ENCODE data around the gene ADPRM. TPM values are rescaled to one million over a fixed set of nuclear protein-coding genes. Genes with fewer than 3 reads are reported as not detected.

Gene ADPRM
- total RNA-seq, 2 donors from 2014 or later = 6.8 to 8.9 TPM

DNA sequence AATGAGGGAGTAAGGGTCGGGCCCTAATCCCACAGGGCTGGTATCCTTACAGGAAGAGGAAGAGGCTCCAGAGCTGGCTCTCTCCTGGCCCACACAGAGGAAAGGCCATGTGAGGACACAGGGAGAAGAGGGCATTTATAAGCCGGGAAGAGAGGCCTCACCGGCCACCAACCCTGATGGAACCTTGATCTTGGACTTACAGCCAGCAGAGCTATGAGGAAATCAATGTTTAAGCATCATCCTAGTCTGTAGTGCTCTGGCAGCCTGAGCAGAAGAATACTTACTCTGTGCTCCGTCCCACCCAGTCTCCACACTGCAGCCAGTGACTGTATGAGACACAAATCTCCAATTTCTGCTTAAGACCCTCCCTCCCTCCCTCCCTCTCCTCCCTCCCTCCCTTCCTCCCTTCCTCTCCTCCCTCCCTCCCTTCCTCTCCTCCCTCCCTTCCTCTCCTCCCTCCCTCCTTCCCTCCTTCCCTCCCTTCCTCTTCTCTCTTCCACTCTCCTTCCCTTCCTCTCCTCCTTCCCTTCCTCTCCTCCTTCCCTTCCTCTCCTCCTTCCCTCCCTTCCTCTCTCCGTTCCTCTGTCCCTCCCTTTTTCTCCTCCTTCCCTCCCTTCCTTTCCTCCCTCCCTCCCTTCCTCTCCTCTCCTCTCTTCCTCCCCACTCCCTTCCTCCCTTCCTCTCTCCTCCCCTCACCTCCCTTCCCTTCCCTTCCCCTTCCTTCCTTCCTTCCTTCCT, 41.3 kb downstream of the ADPRM start:
- no peak overlapping the region for H3K27ac ChIP-seq (ENCODE audit: low read depth, low read length)
- no peak overlapping the region for H3K4me3 ChIP-seq (ENCODE audit: low read length)
- no peak overlapping the region for H3K9ac ChIP-seq (ENCODE audit: extremely low read depth, low read length, poor library complexity, severe bottlenecking)
- no peaks in the 10 kb centered on the region for H3K27me3 ChIP-seq (ENCODE audit: control insufficient read depth, insufficient read depth, low read length, poor library complexity, severe bottlenecking)
- TF ChIP-seq, protein P1, sequence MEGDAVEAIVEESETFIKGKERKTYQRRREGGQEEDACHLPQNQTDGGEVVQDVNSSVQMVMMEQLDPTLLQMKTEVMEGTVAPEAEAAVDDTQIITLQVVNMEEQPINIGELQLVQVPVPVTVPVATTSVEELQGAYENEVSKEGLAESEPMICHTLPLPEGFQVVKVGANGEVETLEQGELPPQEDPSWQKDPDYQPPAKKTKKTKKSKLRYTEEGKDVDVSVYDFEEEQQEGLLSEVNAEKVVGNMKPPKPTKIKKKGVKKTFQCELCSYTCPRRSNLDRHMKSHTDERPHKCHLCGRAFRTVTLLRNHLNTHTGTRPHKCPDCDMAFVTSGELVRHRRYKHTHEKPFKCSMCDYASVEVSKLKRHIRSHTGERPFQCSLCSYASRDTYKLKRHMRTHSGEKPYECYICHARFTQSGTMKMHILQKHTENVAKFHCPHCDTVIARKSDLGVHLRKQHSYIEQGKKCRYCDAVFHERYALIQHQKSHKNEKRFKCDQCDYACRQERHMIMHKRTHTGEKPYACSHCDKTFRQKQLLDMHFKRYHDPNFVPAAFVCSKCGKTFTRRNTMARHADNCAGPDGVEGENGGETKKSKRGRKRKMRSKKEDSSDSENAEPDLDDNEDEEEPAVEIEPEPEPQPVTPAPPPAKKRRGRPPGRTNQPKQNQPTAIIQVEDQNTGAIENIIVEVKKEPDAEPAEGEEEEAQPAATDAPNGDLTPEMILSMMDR (conservative IDR thresholded peaks at IDR 0.05) = no peak
- H3K4me1 Mint-ChIP-seq = peaks cover 2% of the 10 kb centered on the region
- H3K4me3 Mint-ChIP-seq = no peak overlapping the region
- H3K9me3 Mint-ChIP-seq = no peaks in the 10 kb centered on the region
- WGBS, 2 experiments (ENCODE audit: insufficient coverage in 1 of 2, insufficient read length in 1 of 2) = 81 to 84% methylated on average over 3 to 5 of the region's 5 CpGs
- H3K36me3 Mint-ChIP-seq (ENCODE audit: low read depth) = no peaks in the 10 kb centered on the region
- peaks cover 4% of the 10 kb centered on the region for H3K27me3 Mint-ChIP-seq (ENCODE audit: insufficient read depth)
- peak; percentile 32 for DNase-seq
- H3K36me3 ChIP-seq (ENCODE audit: control insufficient read depth, insufficient read depth, low read length) = no peaks in the 10 kb centered on the region
- H3K9me3 ChIP-seq (ENCODE audit: control insufficient read depth, low read length) = no peaks in the 10 kb centered on the region
- H3K27ac Mint-ChIP-seq = no peak overlapping the region
- no peaks in the 10 kb centered on the region for H3K4me1 ChIP-seq (ENCODE audit: control insufficient read depth, insufficient read depth, low read length)

DNA sequence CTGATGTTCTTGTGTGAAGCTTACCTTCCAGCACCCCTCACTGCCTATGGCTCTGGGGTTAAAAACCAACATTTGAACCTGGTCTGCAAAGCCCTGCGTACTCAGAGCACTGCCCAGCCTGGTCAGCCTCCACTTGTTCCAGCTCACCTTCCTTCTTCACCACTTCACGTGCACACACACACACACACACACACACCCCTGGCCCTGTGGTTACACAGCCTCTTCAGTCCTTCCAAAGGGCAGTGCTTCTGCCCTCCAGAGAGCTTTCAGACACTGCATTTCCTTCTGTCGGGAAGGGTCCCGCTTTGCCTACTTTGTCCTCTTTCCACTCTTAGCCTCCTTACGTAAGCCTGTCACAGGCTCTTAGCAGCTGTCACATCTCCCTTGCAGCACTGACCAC, 42.0 kb downstream of the ADPRM start:
- TF ChIP-seq, protein P1 (conservative IDR thresholded peaks at IDR 0.05) = no peak
- Histone ChIP-seq H3K9me3 (ENCODE audit: control insufficient read depth, low read length) (no peaks in the 10 kb centered on the region), H3K36me3 (ENCODE audit: control insufficient read depth, insufficient read depth, low read length) (no peaks in the 10 kb centered on the region), H3K4me3 (ENCODE audit: low read length) (no peak overlapping the region), H3K9ac (ENCODE audit: extremely low read depth, low read length, poor library complexity, severe bottlenecking) (no peak overlapping the region), H3K27ac (ENCODE audit: low read depth, low read length) (no peak overlapping the region), H3K4me1 (ENCODE audit: control insufficient read depth, insufficient read depth, low read length) (no peaks in the 10 kb centered on the region), H3K27me3 (ENCODE audit: control insufficient read depth, insufficient read depth, low read length, poor library complexity, severe bottlenecking) (no peaks in the 10 kb centered on the region)
- DNase-seq = no peak
- 91 to 96% methylated on average over 4 to 5 of the region's 5 CpGs for WGBS, 2 experiments (ENCODE audit: insufficient coverage in 1 of 2, insufficient read length in 1 of 2)
- Mint-ChIP-seq H3K27ac (no peak overlapping the region), H3K9me3 (no peaks in the 10 kb centered on the region), H3K27me3 (ENCODE audit: insufficient read depth) (peaks cover 4% of the 10 kb centered on the region), H3K36me3 (ENCODE audit: low read depth) (no peaks in the 10 kb centered on the region), H3K4me1 (peaks cover 2% of the 10 kb centered on the region), H3K4me3 (no peak overlapping the region)

- Mint-ChIP-seq H3K4me1 (peaks cover 2% of the 10 kb centered on the region), H3K27me3 (ENCODE audit: insufficient read depth) (peaks cover 4% of the 10 kb centered on the region)
Observed at GRCh38 chr17:10741416-10742135, 44.2 kb downstream of the ADPRM start.

More at GRCh38 chr17:10741416-10742135, 44.2 kb downstream of the ADPRM start:
- H3K4me1 ChIP-seq (ENCODE audit: control insufficient read depth, insufficient read depth, low read length) = no peaks in the 10 kb centered on the region
- WGBS, 2 experiments (ENCODE audit: insufficient coverage in 1 of 2, insufficient read length in 1 of 2) = 86 to 92% methylated on average over 4 to 10 of the region's 10 CpGs
- H3K4me3 ChIP-seq (ENCODE audit: low read length) = no peak overlapping the region
- no peaks in the 10 kb centered on the region for H3K27me3 ChIP-seq (ENCODE audit: control insufficient read depth, insufficient read depth, low read length, poor library complexity, severe bottlenecking)
- H3K27ac Mint-ChIP-seq = no peak overlapping the region
- no peaks in the 10 kb centered on the region for H3K36me3 ChIP-seq (ENCODE audit: control insufficient read depth, insufficient read depth, low read length)
- H3K9me3 ChIP-seq (ENCODE audit: control insufficient read depth, low read length) = no peaks in the 10 kb centered on the region
- no peak overlapping the region for H3K4me3 Mint-ChIP-seq
- H3K27ac ChIP-seq (ENCODE audit: low read depth, low read length) = no peak overlapping the region
- no peaks in the 10 kb centered on the region for H3K9me3 Mint-ChIP-seq
- H3K9ac ChIP-seq (ENCODE audit: extremely low read depth, low read length, poor library complexity, severe bottlenecking) = no peak overlapping the region
- H3K36me3 Mint-ChIP-seq (ENCODE audit: low read depth) = no peaks in the 10 kb centered on the region
- TF ChIP-seq, protein P1 (conservative IDR thresholded peaks at IDR 0.05) = no peak
- DNase-seq = no peak

Measured in endodermal cell (in vitro differentiated cells).